ENCODE data around the gene COPS3. TPM values are rescaled to one million over a fixed set of nuclear protein-coding genes. Genes with fewer than 3 reads are reported as not detected.

Gene COPS3
- total and polyA plus RNA-seq, 9 of the 15 experiments (the other 6 are each of a cell fraction or from before 2014, with no cell fraction given), result 92.4 to 295 (median 167) TPM

- no peak for FAIRE-seq
- Histone ChIP-seq H3K4me1 (replicated peaks in 1 of 2; ENCODE audit: control insufficient read depth in 2 of 2, insufficient read depth in 2 of 2, low read length in 2 of 2) (peaks cover 0 to 11% of the 10 kb centered on the region in 2 experiments; a peak in 3 of 5 replicates), H3K9me3 (replicated peaks; ENCODE audit: control insufficient read depth, insufficient read depth, low read depth, low read length) (no peaks in the 10 kb centered on the region), H3K4me2 (ENCODE audit: insufficient read depth, low read length) (no peak overlapping the region), H2AFZ (ENCODE audit: low read depth, low read length) (no peak overlapping the region), H4K20me1 (replicated peaks; ENCODE audit: control insufficient read depth, insufficient read depth, low read length) (no peaks in the 10 kb centered on the region), H3K9ac (ENCODE audit: insufficient read depth in 1 of 2, low read depth in 2 of 2, low read length in 2 of 2) (no peak overlapping the region), H3K27ac (ENCODE audit: extremely low read depth, low read depth, low read length) (no peak overlapping the region; the same call in 2 of the 3 replicates), H3K9me1 (ENCODE audit: control insufficient read depth, insufficient read depth, low read length) (no peaks in the 10 kb centered on the region), H3K36me3 (ENCODE audit: control insufficient read depth, insufficient read depth, low read length) (peaks cover 76% of the 10 kb centered on the region), H3K27me3 (ENCODE audit: control insufficient read depth in 2 of 2, insufficient read depth in 2 of 2, low read length in 2 of 2) (no peaks in the 10 kb centered on the region), H3K4me3 (no peak overlapping the region), H3K79me2 (ENCODE audit: control insufficient read depth, insufficient read depth, low read length) (no peaks in the 10 kb centered on the region; the same call in 1 of the 3 replicates)
- no peak for ATAC-seq
- DNase-seq (ENCODE audit: extremely low read depth in 1 of 4, low spot score in 3 of 4), result no peak
- WGBS (ENCODE audit: insufficient coverage, low coverage, missing lambda C conversion rate), result 66% methylated on average over 3 of the region's 3 CpGs
- ChIA-PET POLR2A (interaction anchor here (0.6 to 1.2 kb wide), 6 partner anchors 9 to 283 kb away, joined by 3 to 6 read pairs (median 3); no protein-coding TSS in a partner anchor), CTCF (ENCODE audit: low intra/inter-chr PET ratio) (no interaction called here)
- intact Hi-C loops (cut with micrococcal nuclease) (no loop called here), in situ Hi-C loops (cut with MboI) (no loop called here)
- TF ChIP-seq GTF2F1 (IDR thresholded peaks at IDR 0.05; ENCODE audit: low read depth, low read length) (no peak), ZBTB2 (IDR thresholded peaks at IDR 0.05) (no peak), FOXA1 (IDR thresholded peaks at IDR 0.05; ENCODE audit: borderline replicate concordance) (no peak), FOSL1 (tag; conservative IDR thresholded peaks at IDR 0.05) (no peak)
- no TSS peak for BruUV-seq (replicated peaks)
Observed at GRCh38 chr17:17253406-17253805, 27.6 kb downstream of the COPS3 start.

Data from K562 (cell line).